Heart left ventricle (tissue), 13 donors: ENCODE results near the gene SYNGAP1.

Experiments used
- CTCF ChIP-seq, 12 donors: fragments of 200-600 bp; sonication (generic) in 4 of 12; IDR thresholded peaks; one replicate each; pipeline versions ENCODE4 v1.5.0 to v1.8.0; 2018 to 2022; ENCODE audit warnings: antibody characterized with exemption in 12 of 12, mild to moderate bottlenecking in 5 of 12
- POLR2A ChIP-seq, 2 donors: fragments of 450-650 bp; IDR thresholded peaks; one replicate each; pipeline ENCODE4 v1.6.1; 2017; ENCODE audit warnings: antibody characterized with exemption in 2 of 2, mild to moderate bottlenecking in 2 of 2, moderate library complexity in 2 of 2
- donor health status: ischemic (EF 13 %, LVEDD 7.1; RV severe dilation, severe dysfunction).
- donor health status: DM: no; HTN: yes; CAD: no.
- donor health status: DM: no; HTN: no; CAD: no.
- donor health status: ischemic (EF 25% LVEDD 6.9; RV normal size, moderate dysfunction).
- donor health status: ischemic (EF 25% LVEDD 5.7; RV mildly dilated, moderate dysfunction).
- donor health status: ischemic (EF 35%, LVEDD 5.7; RV mildly dilated, moderate dysfunction).
- donor health status: nonischemic (EF 11% LVEDD 7.7; RV severe dilation, severe dysfunction).
- donor health status: DM: yes; HTN: yes; CAD: no.
- donor health status: PGD.
- donor health status: ischemic (EF 29% LVEDD 5.4; RV normal size, mild dysfunction).
- donor health status: nonischemic (EF 23%, LVEDD 6.1; RV moderate dilation, normal function).

- TF ChIP-seq CTCF (IDR thresholded peaks at IDR 0.05) (no peak), POLR2A (IDR thresholded peaks at IDR 0.05) (no peak)
Measured at GRCh38 chr6:33406126-33406525, 13.7 kb upstream of the SYNGAP1 start.
